ENCODE data around the gene RNF220.

RNF220 gene

DNA sequence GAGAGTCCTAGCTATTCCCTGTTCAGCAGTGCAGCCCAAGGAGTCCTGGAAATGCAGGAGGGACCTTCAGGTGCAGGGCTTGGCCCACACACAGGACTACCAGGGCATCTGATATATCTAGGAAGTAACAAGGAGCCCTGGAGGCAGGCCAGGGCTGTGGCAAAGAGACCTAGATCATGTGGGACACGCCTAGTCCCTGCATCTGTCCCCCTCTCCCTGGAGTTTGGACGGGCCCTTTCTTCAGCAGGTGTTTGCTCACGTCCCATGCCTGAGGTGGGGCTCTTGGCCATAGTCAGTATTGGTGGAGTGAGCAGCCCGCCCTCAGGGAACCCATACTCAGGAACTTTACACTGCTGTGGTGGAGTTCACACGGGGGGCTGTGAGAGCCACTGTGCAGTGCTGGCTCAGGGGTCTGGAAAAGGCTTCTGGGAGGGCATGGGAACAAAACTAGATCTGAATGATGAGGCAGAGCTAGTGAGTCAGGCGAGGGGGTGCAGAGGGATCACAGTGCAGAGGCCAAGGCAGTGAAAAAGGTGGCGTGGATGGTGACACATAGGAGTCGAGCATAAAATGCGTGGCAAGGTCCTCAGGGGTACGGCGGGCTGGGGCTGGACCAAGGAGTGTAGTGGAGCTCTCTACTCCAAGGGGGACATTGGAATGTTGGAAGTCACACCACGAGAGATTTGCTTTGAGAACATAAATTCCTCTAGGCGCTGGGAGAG is 243.6 kb downstream of the RNF220 start:
- no peak for ATAC-seq
- TF ChIP-seq ARNTL (CRISPR knock-in tag; IDR thresholded peaks at IDR 0.05; ENCODE audit: borderline replicate concordance, low read depth), result no peak
- TF ChIP-seq GLIS3 (CRISPR knock-in tag; IDR thresholded peaks at IDR 0.05), result no peak
- no peak for TF ChIP-seq RARB (CRISPR knock-in tag; IDR thresholded peaks at IDR 0.05)
- TF ChIP-seq, protein P1, sequence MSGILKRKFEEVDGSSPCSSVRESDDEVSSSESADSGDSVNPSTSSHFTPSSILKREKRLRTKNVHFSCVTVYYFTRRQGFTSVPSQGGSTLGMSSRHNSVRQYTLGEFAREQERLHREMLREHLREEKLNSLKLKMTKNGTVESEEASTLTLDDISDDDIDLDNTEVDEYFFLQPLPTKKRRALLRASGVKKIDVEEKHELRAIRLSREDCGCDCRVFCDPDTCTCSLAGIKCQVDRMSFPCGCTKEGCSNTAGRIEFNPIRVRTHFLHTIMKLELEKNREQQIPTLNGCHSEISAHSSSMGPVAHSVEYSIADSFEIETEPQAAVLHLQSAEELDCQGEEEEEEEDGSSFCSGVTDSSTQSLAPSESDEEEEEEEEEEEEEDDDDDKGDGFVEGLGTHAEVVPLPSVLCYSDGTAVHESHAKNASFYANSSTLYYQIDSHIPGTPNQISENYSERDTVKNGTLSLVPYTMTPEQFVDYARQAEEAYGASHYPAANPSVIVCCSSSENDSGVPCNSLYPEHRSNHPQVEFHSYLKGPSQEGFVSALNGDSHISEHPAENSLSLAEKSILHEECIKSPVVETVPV (CRISPR knock-in tag; IDR thresholded peaks at IDR 0.05), result no peak

DNA sequence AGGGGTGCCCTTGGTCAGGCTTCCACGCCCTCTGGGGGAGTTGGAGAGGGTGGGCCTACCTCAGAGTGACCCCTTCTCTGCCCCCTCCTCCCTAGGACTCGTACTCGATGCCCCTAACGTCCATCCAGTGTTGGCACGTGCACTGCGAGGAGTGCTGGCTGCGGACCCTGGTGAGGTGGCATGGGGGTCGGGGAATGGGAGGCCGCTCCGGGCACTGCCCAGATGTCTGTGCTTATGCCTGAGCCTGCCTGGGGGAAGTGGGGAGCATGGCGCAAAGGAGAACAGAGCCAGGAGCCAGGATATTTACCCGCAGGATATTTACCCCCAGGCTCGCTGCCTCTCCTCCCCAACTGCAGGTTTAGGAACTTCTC is 244.7 kb downstream of the RNF220 start:
- ATAC-seq, result no peak

More for the DNA sequence above, 244.7 kb downstream of the RNF220 start:
- no peak for TF ChIP-seq POU6F1 (CRISPR knock-in tag; IDR thresholded peaks at IDR 0.05; ENCODE audit: borderline replicate concordance, low read depth)
- TF ChIP-seq ZNF70 (CRISPR knock-in tag; IDR thresholded peaks at IDR 0.05), result no peak
- TF ChIP-seq, protein P1 (CRISPR knock-in tag; IDR thresholded peaks at IDR 0.05), result no peak
- no peak for TF ChIP-seq ZNF8 (CRISPR knock-in tag; IDR thresholded peaks at IDR 0.05)
- no peak for TF ChIP-seq ZNF565 (CRISPR knock-in tag; conservative IDR thresholded peaks at IDR 0.05; ENCODE audit: low read depth)
- TF ChIP-seq TSHZ2 (CRISPR knock-in tag; IDR thresholded peaks at IDR 0.05), result no peak
- no peak for TF ChIP-seq PATZ1 (CRISPR knock-in tag; IDR thresholded peaks at IDR 0.05; ENCODE audit: borderline replicate concordance)
- no peak for TF ChIP-seq ZFP3 (CRISPR knock-in tag; IDR thresholded peaks at IDR 0.05)
- no peak for TF ChIP-seq RARB (CRISPR knock-in tag; IDR thresholded peaks at IDR 0.05)

All from SK-N-SH treated with all-trans-retinoic acid at 6 μM for 48 hours (cell line).